CD4-positive, alpha-beta T cell treated with Interleukin-2 at 100 ng/mL for 4 hours (primary cell): ENCODE measurements around the gene ABCD3.
A peak's percentile ranks its signal among the peaks of the same experiment; 100 is the strongest.
"Not testable (repeated sequence)": the region's sequence is repeated elsewhere in the genome, so short reads cannot be mapped to it uniquely, and the experiment has no call there.

Source experiments
- DNase-seq: peaks from one replicate; pipeline ENCODE4 v3.0.0-alpha.2; 2020; ENCODE audit warnings: low spot score

Gene ABCD3

GRCh38 chr1:94416901-94417727 lies 1.1 kb upstream of the ABCD3 start:
- no peak for DNase-seq

DNA sequence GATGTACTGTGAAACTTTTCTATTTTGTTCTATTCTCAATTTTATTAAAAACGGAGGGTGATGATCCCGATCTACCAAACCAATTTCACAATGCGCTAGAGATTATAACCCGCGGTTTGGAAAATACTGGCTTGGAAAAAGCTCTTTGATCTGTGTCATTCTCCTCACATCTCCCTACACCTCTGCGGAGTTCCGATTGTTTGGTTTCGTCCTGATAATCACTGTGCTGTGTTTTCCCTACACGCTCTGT lies 536 bp upstream of the ABCD3 start:
- DNase-seq = no peak

GRCh38 chr1:94418664-94419655 lies 771 bp downstream of the ABCD3 start:
- peak; percentile 16 for DNase-seq

GRCh38 chr1:94422115-94422820 lies 4.1 kb downstream of the ABCD3 start:
- no peak for DNase-seq

DNA sequence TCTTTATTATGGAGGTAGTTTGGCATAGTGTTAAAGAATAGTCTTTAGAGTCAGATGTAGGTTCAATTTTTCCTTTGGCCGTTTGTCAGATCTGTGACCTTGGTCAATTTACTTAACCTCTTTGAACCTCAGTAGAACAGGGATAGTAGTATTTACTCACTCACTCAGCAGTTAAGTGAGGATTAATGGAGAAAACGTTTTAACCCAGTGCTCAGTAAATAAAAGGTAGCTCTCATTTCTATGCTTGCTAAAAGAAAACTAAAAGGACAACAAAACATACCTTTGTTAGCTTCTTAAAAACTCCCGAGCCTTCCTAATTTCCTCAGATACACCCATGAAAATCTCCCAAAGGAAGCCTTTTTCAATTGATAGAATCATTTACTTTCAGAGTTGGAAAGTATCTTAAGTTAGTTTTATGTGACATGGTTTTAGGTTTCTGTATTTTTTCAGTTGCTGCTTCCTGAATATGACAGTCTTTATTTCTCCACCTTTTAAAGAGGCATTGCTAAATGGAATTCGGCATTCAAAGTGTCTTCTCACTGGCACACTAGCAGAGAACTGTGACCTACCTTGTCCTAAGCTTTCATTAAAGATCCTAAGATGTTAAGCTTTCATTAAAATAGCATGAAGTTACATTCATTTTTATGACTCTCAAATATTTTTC lies 7.8 kb downstream of the ABCD3 start:
- DNase-seq = no peak

DNA sequence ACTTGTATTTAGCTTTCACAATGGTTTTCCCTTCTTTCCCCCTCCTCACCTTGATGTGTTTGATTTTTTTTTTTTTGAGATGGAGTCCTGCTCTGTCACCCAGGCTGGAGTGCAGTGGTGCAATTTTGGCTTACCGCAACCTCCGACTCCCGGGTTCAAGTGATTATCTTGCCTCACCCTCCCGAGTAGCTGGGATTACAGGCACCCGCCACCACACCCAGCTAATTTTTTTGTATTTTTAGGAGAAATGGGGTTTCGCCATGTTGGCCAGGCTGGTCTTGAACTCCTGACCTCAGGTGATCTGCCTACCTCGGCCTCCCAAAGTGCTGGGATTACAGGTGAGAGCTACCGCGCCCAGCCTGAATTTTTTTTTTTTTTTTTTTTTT lies 8.3 kb downstream of the ABCD3 start:
- DNase-seq = not testable (repeated sequence)

- no peak for DNase-seq
These were observed 10.3 kb downstream of the ABCD3 start for GRCh38 chr1:94428441-94428840.

GRCh38 chr1:94428927-94429528 lies 10.8 kb downstream of the ABCD3 start:
- not testable (repeated sequence) for DNase-seq

- not testable (repeated sequence) for DNase-seq
These were observed 11.9 kb downstream of the ABCD3 start for GRCh38 chr1:94430066-94430465.

DNA sequence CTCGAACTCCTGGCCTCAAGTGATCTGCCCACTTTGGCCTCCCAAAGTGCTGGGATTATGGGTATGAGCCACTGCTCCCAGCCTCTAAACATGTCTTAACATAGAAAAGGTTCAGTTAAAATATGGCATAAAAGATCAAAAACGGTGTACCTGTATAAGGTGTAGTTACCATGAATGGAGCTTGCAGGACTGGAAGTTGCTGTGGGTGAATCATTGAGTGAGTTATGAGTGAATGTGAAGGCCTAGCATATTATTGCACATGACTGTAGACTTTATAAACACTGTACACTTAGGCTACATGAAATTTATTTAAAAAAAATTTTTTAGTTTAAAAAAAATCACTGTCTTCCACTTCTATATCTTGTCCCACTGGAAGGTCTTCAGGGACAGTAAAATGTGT lies 15.7 kb downstream of the ABCD3 start:
- no peak for DNase-seq

DNA sequence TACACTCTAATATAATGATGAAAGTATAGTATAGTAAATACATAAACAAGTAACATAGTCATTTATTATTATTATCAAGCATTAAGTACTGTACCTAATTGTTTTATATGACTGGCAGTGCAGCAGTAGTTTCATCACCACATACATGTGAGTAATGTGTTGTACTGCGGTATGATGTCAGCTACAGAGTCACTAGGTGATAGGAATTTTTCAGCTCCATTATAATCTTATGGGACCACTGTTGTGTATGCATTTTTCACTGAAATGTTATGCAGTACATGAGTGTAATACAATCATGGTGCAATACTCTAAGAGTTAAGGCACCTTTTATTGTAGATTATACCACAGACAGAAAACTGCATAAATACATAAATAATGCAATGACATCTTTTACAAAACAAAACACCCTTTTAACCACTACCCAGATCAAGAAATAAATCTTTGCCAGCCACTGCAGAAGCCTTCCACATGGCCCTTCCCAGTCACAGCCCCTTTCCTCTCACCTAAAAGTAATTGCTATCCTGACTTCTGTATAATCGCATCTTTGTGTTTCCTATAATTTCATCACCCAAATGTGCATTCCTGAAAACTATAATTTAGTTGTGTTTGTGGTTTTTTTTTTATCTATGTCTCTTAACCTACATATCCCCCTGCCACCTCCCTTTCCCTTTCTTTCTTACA lies 16.3 kb downstream of the ABCD3 start:
- DNase-seq = no peak

DNA sequence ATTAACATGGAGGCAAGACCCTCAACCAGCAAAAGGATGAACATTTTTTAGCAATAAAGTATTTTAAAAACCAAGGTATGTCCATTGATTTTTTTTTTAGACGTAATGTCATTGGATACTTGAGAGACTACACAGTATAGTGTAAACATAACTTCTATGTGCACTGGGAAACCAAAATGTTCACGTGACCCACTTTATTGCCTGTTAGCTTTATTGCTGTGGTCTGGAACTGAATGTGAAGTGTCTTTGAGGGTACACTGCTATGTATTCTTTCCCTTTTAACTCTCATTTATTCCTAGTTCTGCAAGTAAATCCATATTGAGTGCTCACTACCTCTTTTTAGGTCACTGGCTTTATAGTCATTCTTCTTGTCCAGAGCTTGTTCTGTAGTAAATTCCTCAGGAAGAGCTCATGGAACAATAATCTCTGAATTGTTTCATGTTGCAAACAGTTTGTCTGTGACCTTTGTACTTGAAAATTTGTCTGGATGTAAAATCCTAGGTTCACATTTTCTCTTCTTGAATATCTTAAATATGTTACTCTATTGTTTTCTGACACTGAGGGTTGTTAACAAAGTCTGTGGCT lies 20.6 kb downstream of the ABCD3 start:
- no peak for DNase-seq

- DNase-seq = no peak
These were observed 21.9 kb downstream of the ABCD3 start for GRCh38 chr1:94440088-94440487.

GRCh38 chr1:94443067-94443466 lies 24.9 kb downstream of the ABCD3 start:
- not testable (repeated sequence) for DNase-seq

DNA sequence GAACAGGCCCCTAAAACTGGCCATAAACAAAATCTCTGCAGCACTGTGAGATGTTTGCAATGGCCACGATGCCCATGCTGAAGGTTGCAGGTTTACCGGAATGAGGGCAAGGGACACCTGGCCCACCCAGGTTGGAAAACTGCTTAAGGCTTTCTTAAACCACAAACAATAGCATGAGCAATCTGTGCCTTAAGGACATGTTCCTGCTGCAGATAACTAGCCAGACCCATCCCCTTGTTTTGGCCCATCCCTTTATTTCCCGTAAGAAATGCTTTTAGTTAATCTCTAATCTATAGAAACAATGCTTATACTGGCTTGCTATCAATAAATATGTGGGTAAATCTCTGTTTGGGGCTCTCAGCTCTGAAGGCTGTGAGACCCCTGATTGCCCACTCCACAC lies 26.6 kb downstream of the ABCD3 start:
- not testable (repeated sequence) for DNase-seq

- DNase-seq = not testable (repeated sequence)
These were observed 27.5 kb downstream of the ABCD3 start for GRCh38 chr1:94445733-94446132.

GRCh38 chr1:94446177-94446576 lies 28.0 kb downstream of the ABCD3 start:
- DNase-seq = not testable (repeated sequence)

DNA sequence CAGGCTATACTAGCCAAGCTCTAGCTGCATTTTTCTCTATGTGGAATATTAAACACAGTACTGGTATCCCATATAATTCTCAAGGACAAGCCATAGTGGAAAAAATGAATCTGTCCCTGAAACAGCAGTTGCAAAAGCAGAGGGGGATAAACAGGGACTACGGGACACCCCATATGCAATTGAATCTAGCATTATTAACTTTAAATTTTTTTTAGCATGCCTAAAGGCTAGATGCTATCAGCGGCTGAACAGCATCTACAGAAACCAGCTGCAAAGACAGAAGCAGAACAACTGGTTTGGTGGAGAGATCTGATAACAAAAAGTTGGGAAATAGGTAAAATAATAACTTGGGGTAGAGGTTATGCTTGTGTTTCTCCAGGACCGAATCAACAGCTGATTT lies 30.6 kb downstream of the ABCD3 start:
- DNase-seq = not testable (repeated sequence)

- no peak for DNase-seq
These were observed 38.5 kb downstream of the ABCD3 start for GRCh38 chr1:94456736-94457135.

DNA sequence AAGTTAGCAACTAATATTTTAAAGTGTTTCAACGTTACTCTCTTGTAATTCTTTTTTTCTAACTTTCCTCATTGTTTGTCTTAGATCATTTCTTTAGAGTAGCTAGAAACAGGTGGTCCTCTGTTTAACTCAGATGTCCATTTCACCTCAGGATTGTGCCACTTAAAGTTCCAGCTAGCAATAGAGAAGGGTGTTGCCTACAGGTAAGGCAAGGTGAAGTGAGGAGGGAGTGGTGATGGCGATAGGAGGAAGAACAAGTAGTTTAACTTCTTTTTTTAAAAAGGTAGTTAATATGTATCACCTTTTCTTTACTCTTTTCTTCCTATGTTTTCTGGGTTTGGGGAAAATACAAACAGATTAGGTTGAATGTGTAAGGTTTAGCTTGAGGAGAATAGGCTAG lies 44.4 kb downstream of the ABCD3 start:
- no peak for DNase-seq
